HG02981 (cell line): Measurements from ENCODE around the gene SFI1.
"Not testable (repeated sequence)": the region's sequence is repeated elsewhere in the genome, so short reads cannot be mapped to it uniquely, and the experiment has no call there.

Experiments
- ATAC-seq: cut with Tn5 transposase; IDR thresholded peaks from one replicate; pipeline ENCODE4 v1.9.1; 2021; ENCODE audit warnings: mild to moderate bottlenecking, moderate library complexity; ENCODE audit not compliant: unreplicated experiment

The SFI1 gene

GRCh38 chr22:31629741-31630184 lies 133.4 kb downstream of the SFI1 start:
- ATAC-seq, result no peak

- ATAC-seq, result peak; percentile 49
These were observed 134.3 kb downstream of the SFI1 start for GRCh38 chr22:31630331-31631329.

- no peak for ATAC-seq
These were observed 135.1 kb downstream of the SFI1 start for GRCh38 chr22:31631436-31631835.

GRCh38 chr22:31635638-31636306 lies 139.4 kb downstream of the SFI1 start:
- ATAC-seq, result no peak

- ATAC-seq, result peak; percentile 65
These were observed 141.1 kb downstream of the SFI1 start for GRCh38 chr22:31637447-31637890.

GRCh38 chr22:31637891-31638618 lies 141.7 kb downstream of the SFI1 start:
- no peak for ATAC-seq

- no peak for ATAC-seq
These were observed 143.2 kb downstream of the SFI1 start for GRCh38 chr22:31639436-31640039.

- ATAC-seq, result peak; percentile 68
These were observed 150.1 kb downstream of the SFI1 start for GRCh38 chr22:31646186-31647019.

- ATAC-seq, result no peak
These were observed 150.7 kb downstream of the SFI1 start for GRCh38 chr22:31647066-31647465.

- no peak for ATAC-seq
These were observed 151.4 kb downstream of the SFI1 start for GRCh38 chr22:31647523-31648320.

- ATAC-seq, result no peak
These were observed 154.1 kb downstream of the SFI1 start for GRCh38 chr22:31650391-31650790.

GRCh38 chr22:31651664-31652063 lies 155.3 kb downstream of the SFI1 start:
- no peak for ATAC-seq

GRCh38 chr22:31652088-31652487 lies 155.8 kb downstream of the SFI1 start:
- no peak for ATAC-seq

- no peak for ATAC-seq
These were observed 156.8 kb downstream of the SFI1 start for GRCh38 chr22:31652911-31653684.

- ATAC-seq, result no peak
These were observed 157.6 kb downstream of the SFI1 start for GRCh38 chr22:31653944-31654343.

- ATAC-seq, result no peak
These were observed 158.1 kb downstream of the SFI1 start for GRCh38 chr22:31654408-31654807.

GRCh38 chr22:31659246-31659645 lies 162.9 kb downstream of the SFI1 start:
- no peak for ATAC-seq

GRCh38 chr22:31660860-31661341 lies 164.6 kb downstream of the SFI1 start:
- ATAC-seq, result not testable (repeated sequence)
